HG02884 (cell line): ENCODE results near the gene CCDC106.

Experiments used
- ATAC-seq: cut with Tn5 transposase; IDR thresholded peaks from one replicate; pipeline ENCODE4 v1.9.1; 2021; ENCODE audit warnings: mild to moderate bottlenecking, moderate library complexity; ENCODE audit not compliant: unreplicated experiment

CCDC106 gene

GRCh38 chr19:55680339-55681130, 32.5 kb downstream of the CCDC106 start:
- ATAC-seq: no peak

GRCh38 chr19:55681131-55682092, 33.4 kb downstream of the CCDC106 start:
- ATAC-seq: no peak

DNA sequence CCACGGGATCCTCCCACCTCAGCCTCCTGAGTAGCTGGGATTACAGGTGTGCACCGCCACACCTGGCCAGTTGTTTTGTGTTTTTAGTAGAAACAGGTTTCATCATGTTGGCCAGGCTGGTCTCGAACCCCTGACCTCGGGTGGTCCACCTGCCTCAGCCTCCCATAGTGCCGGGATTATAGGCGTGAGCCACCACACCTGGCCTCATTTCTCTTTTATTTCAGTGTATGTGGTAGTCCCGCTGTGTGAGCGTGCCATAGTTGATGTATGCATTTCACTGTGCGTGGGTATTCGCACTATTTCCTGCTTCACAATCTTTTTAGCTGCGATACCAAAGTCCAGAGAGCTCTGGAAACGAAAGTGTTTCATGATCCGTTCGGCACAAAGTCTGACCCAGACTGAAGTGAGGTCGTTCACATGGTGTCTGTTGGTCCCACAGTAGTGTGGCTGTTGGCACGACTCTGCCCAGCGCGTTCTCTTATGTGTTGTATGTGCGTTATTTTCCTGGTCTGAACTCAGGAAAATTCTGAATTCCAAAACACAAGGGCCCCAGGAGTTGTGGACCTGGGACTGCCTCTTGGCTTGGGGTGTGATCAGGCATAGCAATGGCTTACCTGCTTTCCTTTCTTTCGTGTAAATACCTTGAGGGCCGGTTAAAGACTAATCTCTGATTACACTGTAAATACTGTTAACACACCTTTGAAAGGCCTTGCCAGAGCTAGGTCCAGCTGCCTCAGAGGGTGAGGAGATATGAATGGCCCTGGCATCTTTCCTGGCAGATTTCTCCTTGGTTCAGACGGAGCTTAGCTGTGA, 35.6 kb downstream of the CCDC106 start:
- ATAC-seq: no peak

- ATAC-seq: no peak
Measured at GRCh38 chr19:55684946-55685681, 37.1 kb downstream of the CCDC106 start.

- ATAC-seq: no peak
Measured at GRCh38 chr19:55685776-55686175, 37.8 kb downstream of the CCDC106 start.

- no peak for ATAC-seq
Measured at GRCh38 chr19:55686311-55687050, 38.5 kb downstream of the CCDC106 start.

- ATAC-seq: no peak
Measured at GRCh38 chr19:55687281-55688201, 39.5 kb downstream of the CCDC106 start.

DNA sequence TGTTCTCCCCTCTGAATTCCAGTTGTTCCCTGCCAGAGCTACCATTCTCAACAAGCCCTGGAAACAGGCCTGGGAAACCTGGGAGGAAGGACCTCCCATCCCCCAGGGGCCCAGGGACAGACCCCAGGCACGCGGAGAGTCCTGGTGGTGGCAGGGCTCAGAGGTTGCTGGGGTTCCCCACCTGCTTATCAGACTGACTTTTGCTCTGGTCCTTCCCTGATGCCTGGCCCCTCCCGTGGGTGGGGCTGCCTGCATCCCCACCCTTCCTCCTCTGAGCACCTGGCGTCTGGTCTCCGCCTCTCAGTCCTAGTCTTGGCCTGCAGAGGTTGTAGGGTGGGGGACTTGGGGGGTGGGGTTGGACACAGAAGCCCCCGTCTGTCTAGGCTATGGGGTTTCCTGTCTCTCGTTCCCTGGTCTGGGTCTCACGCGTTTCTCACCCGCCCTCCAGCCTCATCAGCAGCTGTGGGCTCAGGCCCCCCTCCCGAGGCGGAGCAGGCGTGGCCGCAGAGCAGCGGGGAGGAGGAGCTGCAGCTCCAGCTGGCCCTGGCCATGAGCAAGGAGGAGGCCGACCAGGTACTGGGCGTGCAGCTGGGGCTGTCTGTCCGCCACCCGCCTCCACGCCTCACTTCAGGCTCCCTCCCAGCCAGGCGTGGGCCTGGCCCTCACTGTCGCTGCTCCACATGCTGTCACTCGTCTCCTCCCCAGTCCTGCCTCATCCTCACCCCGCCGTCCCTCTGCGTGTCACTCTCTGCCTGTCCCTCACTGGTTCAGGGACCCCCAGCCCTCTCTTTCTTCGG, 40.6 kb downstream of the CCDC106 start:
- ATAC-seq: no peak

GRCh38 chr19:55689411-55690108, 41.5 kb downstream of the CCDC106 start:
- no peak for ATAC-seq

DNA sequence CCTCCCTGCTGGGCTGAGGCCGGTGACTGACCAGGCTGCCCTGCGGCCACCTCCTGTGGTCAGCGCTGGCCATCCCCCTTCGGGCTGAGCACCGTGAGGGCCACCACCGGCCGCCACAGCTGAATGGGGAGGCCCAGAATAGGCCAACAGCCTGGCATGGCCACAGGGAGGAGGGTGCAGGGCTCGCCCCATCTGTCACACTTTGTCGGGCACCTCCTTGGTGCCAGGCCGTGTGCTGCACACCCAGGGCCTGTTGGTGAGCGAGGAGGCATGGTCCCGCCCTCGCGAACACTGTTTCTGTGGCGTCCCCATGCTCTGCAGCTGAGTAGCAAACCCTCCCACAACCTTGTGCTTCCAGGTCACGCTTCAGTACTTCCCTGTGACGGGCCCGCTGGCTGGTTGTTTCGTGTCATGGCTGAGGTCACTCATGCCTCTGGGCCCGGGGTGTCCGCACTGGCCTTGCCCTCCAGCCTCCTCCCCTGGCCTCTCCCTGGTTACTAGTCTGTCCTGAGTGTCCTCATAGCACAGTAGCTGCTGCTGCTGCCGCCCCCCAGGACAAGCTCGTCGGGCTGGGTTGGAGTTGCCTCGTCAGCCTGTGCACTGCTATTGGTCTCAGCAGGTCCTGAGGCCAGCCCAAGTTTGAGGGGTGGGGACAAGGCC, 42.2 kb downstream of the CCDC106 start:
- no peak for ATAC-seq

DNA sequence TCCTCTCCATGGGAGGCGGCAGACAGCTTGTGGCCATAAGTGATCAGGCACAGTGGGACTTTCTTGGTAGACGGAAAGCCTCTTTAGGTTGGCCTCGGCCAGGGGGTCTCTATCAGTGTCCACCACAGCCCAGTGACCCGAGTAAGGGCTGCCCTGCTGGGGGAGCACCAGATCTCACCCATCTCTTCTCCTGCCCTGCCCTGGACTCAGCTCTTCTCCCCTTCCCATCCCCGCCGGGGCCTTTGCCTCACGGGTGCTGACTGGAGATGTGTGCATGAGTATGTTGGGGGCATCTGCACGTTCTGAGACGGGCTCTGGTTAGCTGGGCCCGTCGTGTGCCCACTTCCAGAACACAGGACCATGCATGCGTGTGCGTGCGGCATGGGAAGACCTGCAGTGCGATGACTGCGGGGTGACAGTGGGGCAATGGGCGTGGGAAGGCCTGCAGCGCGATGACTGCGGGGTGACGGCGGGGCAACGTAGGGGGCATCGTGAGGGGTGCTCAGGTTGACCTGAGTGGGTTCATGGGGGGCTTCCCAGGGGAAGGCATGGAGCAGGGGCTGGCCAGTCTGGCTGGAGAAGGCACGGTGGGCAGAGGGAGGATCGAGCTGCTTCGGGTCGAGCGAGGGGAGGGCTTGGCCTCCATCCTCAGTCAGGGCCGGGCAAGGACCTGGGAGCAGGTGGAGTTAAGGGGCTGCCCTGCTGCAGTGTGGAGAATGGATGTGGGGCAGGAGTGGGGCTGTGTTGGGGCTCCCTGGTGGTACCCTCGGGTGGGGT, 42.9 kb downstream of the CCDC106 start:
- no peak for ATAC-seq

DNA sequence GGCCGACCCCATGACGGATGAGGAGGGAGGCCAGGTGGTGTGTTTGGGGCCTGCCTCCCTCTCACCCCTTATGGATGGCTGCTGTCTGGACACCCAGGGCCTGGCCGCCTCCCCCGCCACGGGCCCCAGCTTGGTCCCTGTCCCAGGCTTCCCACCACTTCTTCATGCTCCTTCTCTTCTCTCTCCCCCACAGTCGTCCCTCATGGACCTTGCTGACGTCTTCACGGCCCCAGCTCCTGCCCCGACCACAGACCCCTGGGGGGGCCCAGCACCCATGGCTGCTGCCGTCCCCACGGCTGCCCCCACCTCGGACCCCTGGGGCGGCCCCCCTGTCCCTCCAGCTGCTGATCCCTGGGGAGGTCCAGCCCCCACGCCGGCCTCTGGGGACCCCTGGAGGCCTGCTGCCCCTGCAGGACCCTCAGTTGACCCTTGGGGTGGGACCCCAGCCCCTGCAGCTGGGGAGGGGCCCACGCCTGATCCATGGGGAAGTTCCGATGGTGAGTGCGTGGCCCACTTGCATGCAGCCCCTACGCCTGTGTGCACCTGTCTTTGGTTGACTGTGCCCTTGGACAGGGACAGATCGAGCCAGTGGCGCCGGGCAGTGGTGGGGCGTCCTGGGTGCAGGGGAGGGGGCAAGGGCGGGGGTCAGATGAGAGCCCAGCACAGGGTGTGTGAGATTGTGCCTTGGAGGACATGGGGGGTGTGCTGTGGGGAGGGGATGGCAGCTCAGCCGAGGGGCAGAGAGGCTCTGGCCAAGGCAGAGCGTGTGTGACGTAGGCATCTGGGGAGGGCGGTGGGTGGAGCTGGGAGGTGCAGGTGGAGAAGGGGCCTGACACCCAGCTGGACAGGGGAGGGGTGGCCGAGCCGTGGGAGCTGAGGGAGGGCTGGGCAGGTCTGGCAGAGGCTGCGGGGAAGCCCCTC, 43.8 kb downstream of the CCDC106 start:
- no peak for ATAC-seq

DNA sequence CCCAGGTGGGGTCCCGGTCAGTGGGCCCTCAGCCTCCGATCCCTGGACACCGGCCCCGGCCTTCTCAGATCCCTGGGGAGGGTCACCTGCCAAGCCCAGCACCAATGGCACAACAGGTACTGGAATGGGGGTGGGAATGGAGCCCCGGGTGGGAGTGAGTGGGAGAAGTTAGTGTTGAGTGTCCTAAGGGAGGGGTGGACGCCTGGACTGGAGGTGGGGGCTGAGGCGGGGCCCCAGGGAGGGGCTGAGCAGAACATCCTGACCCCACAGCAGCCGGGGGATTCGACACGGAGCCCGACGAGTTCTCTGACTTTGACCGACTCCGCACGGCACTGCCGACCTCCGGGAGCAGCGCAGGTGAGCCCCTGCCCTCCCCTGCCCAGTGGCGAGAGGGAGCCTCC, 44.7 kb downstream of the CCDC106 start:
- ATAC-seq: no peak

- no peak for ATAC-seq
Measured at GRCh38 chr19:55693336-55693974, 45.4 kb downstream of the CCDC106 start.
